Measurements from ENCODE around the gene SPATA9. TPM values are rescaled to one million over a fixed set of nuclear protein-coding genes. Genes with fewer than 3 reads are reported as not detected.

Gene SPATA9
- total RNA-seq, 6 donors from 2014 or later: 0.23 TPM; not detected in 5

DNA sequence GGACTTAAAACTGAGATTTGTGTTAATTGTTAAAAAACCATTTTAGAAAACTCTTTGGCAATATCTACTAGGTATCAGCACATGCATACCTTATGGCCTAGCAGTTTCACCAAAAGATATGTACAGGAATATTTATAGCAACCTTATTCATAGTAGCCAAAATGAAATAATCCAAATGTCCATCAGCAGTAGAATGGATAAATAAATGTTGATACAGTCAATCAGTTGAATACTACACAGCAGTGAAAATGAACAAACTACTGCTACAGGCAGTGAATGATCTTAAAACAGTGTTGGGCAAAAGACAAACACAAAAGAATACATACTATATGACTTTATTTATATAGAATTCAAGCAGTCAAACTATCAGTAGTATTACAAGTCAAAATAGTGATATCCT lies 19.8 kb downstream of the SPATA9 start:
- Histone ChIP-seq H3K4me3 (no peak overlapping the region), H3K27me3 (no peaks in the 10 kb centered on the region), H3K9me3 (no peaks in the 10 kb centered on the region), H3K4me1 (peaks cover 0 to 8% (median 4%) of the 10 kb centered on the region in 4 donors), H3K27ac (no peak overlapping the region), H3K36me3 (no peaks in the 10 kb centered on the region)
- DNase-seq (no peak), ATAC-seq (ENCODE audit: low FRiP score in 2 of 2) (no peak)
- TF ChIP-seq, protein P1, sequence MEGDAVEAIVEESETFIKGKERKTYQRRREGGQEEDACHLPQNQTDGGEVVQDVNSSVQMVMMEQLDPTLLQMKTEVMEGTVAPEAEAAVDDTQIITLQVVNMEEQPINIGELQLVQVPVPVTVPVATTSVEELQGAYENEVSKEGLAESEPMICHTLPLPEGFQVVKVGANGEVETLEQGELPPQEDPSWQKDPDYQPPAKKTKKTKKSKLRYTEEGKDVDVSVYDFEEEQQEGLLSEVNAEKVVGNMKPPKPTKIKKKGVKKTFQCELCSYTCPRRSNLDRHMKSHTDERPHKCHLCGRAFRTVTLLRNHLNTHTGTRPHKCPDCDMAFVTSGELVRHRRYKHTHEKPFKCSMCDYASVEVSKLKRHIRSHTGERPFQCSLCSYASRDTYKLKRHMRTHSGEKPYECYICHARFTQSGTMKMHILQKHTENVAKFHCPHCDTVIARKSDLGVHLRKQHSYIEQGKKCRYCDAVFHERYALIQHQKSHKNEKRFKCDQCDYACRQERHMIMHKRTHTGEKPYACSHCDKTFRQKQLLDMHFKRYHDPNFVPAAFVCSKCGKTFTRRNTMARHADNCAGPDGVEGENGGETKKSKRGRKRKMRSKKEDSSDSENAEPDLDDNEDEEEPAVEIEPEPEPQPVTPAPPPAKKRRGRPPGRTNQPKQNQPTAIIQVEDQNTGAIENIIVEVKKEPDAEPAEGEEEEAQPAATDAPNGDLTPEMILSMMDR (IDR thresholded peaks at IDR 0.05): no peak
- TF ChIP-seq POLR2AphosphoS5 (IDR thresholded peaks at IDR 0.05) (no peak), EP300 (IDR thresholded peaks at IDR 0.05) (no peak), POLR2A (IDR thresholded peaks at IDR 0.05) (no peak)

DNA sequence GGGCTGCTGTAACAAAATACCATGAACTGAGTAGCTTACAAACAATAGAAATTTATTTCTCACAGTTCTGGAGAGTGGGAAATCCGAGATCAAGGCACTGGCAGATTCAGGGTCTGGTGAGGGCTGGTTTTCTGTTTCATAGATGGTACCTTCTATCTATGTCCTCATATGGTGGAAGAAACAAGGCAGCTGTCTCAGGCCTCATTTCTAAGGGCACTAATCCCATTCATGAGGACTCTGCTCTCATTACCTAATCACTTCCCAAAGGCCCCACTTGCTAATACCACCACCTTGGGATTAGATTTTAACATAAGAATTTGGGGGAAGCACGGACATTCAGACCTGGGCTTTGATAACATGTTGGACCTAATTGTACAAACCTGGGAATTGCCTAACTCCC lies 22.7 kb downstream of the SPATA9 start:
- no peak for TF ChIP-seq EP300 (IDR thresholded peaks at IDR 0.05)
- no peak for TF ChIP-seq POLR2A (IDR thresholded peaks at IDR 0.05)
- no peak for TF ChIP-seq POLR2AphosphoS5 (IDR thresholded peaks at IDR 0.05)
- TF ChIP-seq, protein P1 (IDR thresholded peaks at IDR 0.05): no peak
- no peak overlapping the region for H3K27ac ChIP-seq
- H3K4me3 ChIP-seq: no peak overlapping the region
- ATAC-seq (ENCODE audit: low FRiP score in 2 of 2) (no peak), DNase-seq (no peak)
- WGBS, 2 donors: 88 to 93% methylated on average over 2 of the region's 2 CpGs
- no peaks in the 10 kb centered on the region for H3K9me3 ChIP-seq
- no peaks in the 10 kb centered on the region for H3K27me3 ChIP-seq
- H3K36me3 ChIP-seq: no peaks in the 10 kb centered on the region
- H3K4me1 ChIP-seq: peaks cover 0 to 8% (median 4%) of the 10 kb centered on the region in 4 donors

DNA sequence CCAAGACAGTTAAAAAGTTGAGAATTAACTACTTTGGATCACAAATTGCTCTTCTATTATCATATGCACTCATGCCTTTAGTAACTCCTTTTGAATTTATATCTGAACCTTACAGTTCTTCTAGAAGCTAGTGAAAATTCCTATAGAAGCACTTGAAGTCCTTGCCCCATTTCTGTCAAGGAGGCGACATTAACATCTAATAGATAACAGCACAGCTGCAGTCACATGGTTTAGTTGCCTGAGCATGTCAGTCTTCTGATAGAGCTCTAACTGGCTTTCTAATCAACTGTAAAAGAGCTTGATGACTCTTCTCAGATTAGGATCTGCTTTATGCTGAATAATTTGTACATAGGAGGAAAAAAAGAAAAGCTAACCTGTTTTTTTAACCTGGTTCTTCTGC lies 27.2 kb downstream of the SPATA9 start:
- no peaks in the 10 kb centered on the region for H3K36me3 ChIP-seq
- H3K4me3 ChIP-seq: no peak overlapping the region
- WGBS, 2 donors: 70 to 85% methylated on average over 1 of the region's 1 CpG
- no peak overlapping the region for H3K27ac ChIP-seq
- no peaks in the 10 kb centered on the region for H3K9me3 ChIP-seq
- no peaks in the 10 kb centered on the region for H3K4me1 ChIP-seq
- TF ChIP-seq POLR2A (IDR thresholded peaks at IDR 0.05) (no peak), POLR2AphosphoS5 (IDR thresholded peaks at IDR 0.05) (no peak), EP300 (IDR thresholded peaks at IDR 0.05) (no peak)
- TF ChIP-seq, protein P1 (IDR thresholded peaks at IDR 0.05): no peak
- no peaks in the 10 kb centered on the region for H3K27me3 ChIP-seq
- ATAC-seq (ENCODE audit: low FRiP score in 2 of 2): no peak
- DNase-seq: no peak

DNA sequence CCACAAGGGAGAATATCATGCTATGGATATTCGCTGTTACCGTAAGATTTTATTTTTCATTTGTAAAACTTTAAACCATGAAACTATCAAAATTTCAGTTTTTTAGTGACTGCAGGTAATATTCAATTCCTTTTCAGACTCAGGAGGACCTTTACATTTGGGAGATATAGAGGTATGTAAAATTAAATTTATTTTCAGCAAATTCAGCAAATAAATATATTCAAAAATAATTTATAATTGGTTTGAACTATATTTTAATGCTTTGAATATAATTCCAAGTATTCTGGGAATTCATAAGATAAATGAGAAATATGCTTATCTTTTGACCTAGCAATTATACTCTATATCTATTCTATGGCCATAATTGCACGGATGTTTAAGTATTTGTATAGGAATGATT lies 28.6 kb downstream of the SPATA9 start:
- Histone ChIP-seq H3K27ac (no peak overlapping the region), H3K36me3 (no peaks in the 10 kb centered on the region), H3K4me1 (no peaks in the 10 kb centered on the region), H3K4me3 (no peak overlapping the region), H3K9me3 (no peaks in the 10 kb centered on the region), H3K27me3 (no peaks in the 10 kb centered on the region)
- ATAC-seq (ENCODE audit: low FRiP score in 2 of 2): no peak
- DNase-seq: no peak
- TF ChIP-seq, protein P1 (IDR thresholded peaks at IDR 0.05): no peak
- no peak for TF ChIP-seq EP300 (IDR thresholded peaks at IDR 0.05)
- TF ChIP-seq POLR2A (IDR thresholded peaks at IDR 0.05): no peak
- no peak for TF ChIP-seq POLR2AphosphoS5 (IDR thresholded peaks at IDR 0.05)
- WGBS, 2 donors: 97 to 98% methylated on average over 3 of the region's 3 CpGs

DNA sequence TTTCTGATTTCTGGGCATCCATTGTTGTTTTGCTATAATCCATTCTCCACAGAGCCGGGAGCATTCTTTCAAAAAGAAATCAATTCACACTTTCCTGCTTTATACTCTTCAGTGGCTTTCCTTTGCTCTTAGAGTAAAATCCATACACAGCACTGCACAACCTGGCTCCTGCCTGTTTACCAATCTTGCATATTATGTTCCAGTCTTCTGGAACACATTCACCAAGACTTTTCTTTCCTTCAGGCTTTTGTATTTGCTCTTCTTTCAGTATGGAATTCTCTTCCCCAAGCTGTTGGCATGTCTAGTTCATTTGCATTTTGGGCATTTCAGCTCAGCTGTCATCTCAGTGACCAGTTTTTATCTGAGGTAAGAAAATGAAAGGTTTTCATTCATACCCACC lies 29.9 kb downstream of the SPATA9 start:
- ATAC-seq (ENCODE audit: low FRiP score in 2 of 2): no peak
- DNase-seq: no peak
- 94 to 100% methylated on average over 1 of the region's 1 CpG for WGBS, 2 donors
- no peaks in the 10 kb centered on the region for H3K9me3 ChIP-seq
- no peaks in the 10 kb centered on the region for H3K36me3 ChIP-seq
- no peak overlapping the region for H3K4me3 ChIP-seq
- no peak for TF ChIP-seq EP300 (IDR thresholded peaks at IDR 0.05)
- no peak for TF ChIP-seq POLR2A (IDR thresholded peaks at IDR 0.05)
- no peak for TF ChIP-seq POLR2AphosphoS5 (IDR thresholded peaks at IDR 0.05)
- TF ChIP-seq, protein P1 (IDR thresholded peaks at IDR 0.05): no peak
- peaks cover 0 to 7% (median under 1%) of the 10 kb centered on the region in 4 donors for H3K4me1 ChIP-seq
- no peak overlapping the region for H3K27ac ChIP-seq
- no peaks in the 10 kb centered on the region for H3K27me3 ChIP-seq

Measured in upper lobe of left lung (tissue), 6 donors.